Activated naive CD4-positive, alpha-beta T cell treated with anti-CD3 and anti-CD28 coated beads, Interleukin-2, amount 50 U/mL, for 24 hours (primary cell): ENCODE measurements around the gene CIRBP.
"Not testable (repeated sequence)": the region's sequence is repeated elsewhere in the genome, so short reads cannot be mapped to it uniquely, and the experiment has no call there.

Experiments
- H3K27ac Mint-ChIP-seq: one replicate; pipeline ENCODE4 v1.8.0; 2021; ENCODE audit warnings: mild to moderate bottlenecking, mixed read lengths
- H3K27me3 Mint-ChIP-seq: one replicate; pipeline ENCODE4 v1.8.0; 2021; ENCODE audit warnings: mixed read lengths
- H3K36me3 Mint-ChIP-seq: one replicate; pipeline ENCODE4 v1.8.0; 2021; ENCODE audit warnings: mixed read lengths
- H3K4me1 Mint-ChIP-seq: one replicate; pipeline ENCODE4 v1.8.0; 2021; ENCODE audit warnings: mixed read lengths
- H3K4me3 Mint-ChIP-seq: one replicate; pipeline ENCODE4 v1.8.0; 2021; ENCODE audit warnings: mild to moderate bottlenecking, mixed read lengths
- H3K9me3 Mint-ChIP-seq: one replicate; pipeline ENCODE4 v1.8.0; 2021; ENCODE audit warnings: mixed read lengths

CIRBP gene

GRCh38 chr19:1309977-1310852 is 41.1 kb downstream of the CIRBP start:
- no peaks in the 10 kb centered on the region for H3K9me3 Mint-ChIP-seq
- H3K4me1 Mint-ChIP-seq, result no peaks in the 10 kb centered on the region
- no peaks in the 10 kb centered on the region for H3K36me3 Mint-ChIP-seq
- no peaks in the 10 kb centered on the region for H3K27me3 Mint-ChIP-seq
- no peak overlapping the region for H3K27ac Mint-ChIP-seq
- H3K4me3 Mint-ChIP-seq, result no peak overlapping the region

DNA sequence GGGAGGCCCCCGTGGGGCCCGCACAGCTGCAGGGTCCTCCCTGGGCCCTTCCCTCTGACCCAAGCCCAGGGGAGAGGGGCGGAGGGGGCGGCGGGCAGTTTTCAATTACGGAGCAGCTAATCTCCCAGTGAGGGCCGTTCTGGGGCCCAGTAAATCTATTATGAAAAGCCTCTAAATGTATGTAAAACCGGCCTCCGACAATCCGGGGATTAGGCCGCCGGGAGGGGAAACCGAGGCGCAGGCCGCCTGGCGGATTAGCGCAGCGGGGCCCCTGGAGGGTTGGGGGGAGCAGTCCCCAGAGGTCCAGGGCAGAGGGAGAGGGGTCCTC is 41.7 kb downstream of the CIRBP start:
- Mint-ChIP-seq H3K36me3 (no peaks in the 10 kb centered on the region), H3K9me3 (no peaks in the 10 kb centered on the region)

DNA sequence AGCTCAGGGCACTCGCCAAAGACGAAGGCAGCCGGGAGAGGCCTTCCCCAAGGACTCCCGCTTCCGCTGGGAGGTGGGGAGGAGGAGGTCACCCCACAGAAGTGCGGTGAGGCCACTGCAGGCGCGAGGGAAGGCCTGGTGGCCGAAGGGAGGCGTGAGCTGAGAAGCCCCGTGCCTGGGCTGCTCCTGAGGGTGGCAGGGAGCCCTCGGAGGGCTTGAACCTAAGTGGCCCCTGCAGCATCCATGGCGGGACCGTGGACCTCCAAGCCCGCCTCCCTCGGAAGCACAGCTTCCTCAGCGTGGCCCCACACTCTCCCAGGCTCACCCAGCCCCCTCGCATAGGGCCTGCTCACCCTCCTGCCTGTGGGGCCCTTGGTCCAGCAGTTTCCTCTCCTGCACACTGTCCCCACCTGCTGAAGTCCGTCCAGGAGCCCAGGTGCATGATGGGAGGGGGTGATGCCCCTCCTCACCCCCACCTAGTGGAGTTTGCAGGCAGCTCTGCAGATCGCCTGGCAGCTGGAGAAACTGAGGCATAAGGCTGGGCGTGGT is 42.5 kb downstream of the CIRBP start:
- H3K36me3 Mint-ChIP-seq, result no peaks in the 10 kb centered on the region
- H3K27me3 Mint-ChIP-seq, result no peaks in the 10 kb centered on the region
- H3K9me3 Mint-ChIP-seq, result no peaks in the 10 kb centered on the region
- H3K27ac Mint-ChIP-seq, result no peak overlapping the region
- no peak overlapping the region for H3K4me3 Mint-ChIP-seq
- no peaks in the 10 kb centered on the region for H3K4me1 Mint-ChIP-seq

More for the DNA sequence above, 41.7 kb downstream of the CIRBP start:
- H3K27ac Mint-ChIP-seq, result no peak overlapping the region
- H3K4me1 Mint-ChIP-seq, result no peaks in the 10 kb centered on the region
- H3K27me3 Mint-ChIP-seq, result no peaks in the 10 kb centered on the region
- H3K4me3 Mint-ChIP-seq, result no peak overlapping the region

DNA sequence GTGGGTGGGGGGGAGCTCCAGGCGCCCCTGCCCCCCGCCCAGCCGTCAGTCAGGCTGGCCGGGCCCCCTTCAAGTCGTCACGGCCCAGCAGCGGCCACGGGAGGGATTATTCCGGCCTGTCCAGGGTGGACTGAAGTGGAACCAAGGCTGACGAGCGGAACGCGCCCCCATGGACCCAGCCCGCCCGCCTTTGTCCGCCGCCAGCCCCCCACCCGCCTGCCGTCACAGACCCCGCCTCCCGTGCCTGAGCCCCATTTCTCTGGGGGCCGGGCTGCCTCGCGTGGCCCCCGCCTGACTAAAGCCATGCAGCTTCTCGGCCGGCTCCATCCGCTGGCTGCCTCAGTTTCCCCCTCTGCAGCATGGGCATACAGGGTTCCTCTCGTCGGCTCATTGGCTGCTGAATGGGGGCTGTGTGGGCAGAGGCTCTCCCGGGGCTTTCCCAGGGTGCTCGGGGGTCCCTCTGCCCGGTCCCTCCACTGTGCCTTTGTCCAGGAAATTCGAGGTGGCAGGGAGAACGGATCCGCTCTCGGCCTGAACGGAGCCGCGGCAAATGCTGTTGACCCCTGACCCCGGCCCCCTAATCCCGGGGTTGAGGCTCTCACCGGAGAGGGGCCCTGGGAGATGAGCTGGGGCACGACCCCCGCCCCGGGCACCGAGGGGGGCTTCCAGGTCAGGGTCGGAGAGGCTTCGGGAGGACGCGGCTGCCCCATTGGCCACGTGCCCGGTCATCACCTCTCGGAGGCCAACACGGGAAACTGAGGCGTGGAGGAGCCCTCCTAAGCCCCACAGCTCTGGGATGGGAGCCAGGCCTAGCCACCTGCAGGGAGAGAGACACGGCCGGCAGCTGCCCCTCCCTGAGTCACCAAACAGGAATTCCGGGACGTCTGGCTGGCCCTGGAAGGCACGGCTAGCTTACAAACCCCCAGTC is 43.9 kb downstream of the CIRBP start:
- Mint-ChIP-seq H3K27me3 (peaks cover 9% of the 10 kb centered on the region), H3K4me3 (no peak overlapping the region), H3K9me3 (no peaks in the 10 kb centered on the region)

GRCh38 chr19:1313695-1314613 is 44.8 kb downstream of the CIRBP start:
- H3K4me1 Mint-ChIP-seq, result no peaks in the 10 kb centered on the region
- no peak overlapping the region for H3K4me3 Mint-ChIP-seq
- no peaks in the 10 kb centered on the region for H3K9me3 Mint-ChIP-seq
- no peak overlapping the region for H3K27ac Mint-ChIP-seq
- no peaks in the 10 kb centered on the region for H3K36me3 Mint-ChIP-seq
- peaks cover 11% of the 10 kb centered on the region for H3K27me3 Mint-ChIP-seq

More for the DNA sequence above, 43.9 kb downstream of the CIRBP start:
- H3K36me3 Mint-ChIP-seq, result no peaks in the 10 kb centered on the region
- no peaks in the 10 kb centered on the region for H3K4me1 Mint-ChIP-seq
- H3K27ac Mint-ChIP-seq, result no peak overlapping the region

DNA sequence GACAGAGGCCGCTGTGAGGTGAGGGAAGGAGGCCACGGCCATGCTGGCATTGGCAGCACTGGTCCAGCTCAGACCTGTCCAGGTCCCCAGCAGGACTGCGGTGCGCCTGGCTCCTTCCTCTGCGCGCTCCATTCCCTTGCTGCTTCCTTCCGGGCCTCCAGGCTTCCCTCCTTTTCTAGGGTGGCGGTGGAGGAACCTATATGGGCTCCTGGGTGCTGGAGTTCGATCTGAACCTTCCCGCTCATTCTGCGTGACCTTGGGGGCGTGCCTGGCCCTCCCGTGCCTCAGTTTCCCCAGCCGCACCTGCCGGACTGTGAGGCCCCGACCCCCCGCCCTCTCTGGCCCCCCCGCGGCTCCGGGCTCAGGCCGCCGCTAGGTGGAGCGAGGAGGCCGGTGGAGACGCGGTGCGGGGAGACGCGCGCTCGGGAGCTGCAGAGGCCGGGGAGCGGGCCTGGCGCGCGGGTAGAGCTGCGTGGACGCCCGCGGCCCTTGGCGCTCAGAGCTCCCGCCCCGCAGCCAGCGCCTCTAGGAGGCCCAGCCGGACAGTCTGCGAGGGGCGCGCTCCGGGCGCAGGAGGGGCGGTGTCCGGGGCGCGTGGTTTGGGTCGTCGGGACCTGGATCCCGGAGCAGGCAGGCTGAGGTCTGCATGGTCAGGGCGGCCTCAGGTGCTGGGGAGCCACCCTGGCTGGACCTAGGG is 46.5 kb downstream of the CIRBP start:
- H3K36me3 Mint-ChIP-seq, result no peaks in the 10 kb centered on the region
- H3K27me3 Mint-ChIP-seq, result peaks cover 13% of the 10 kb centered on the region
- no peaks in the 10 kb centered on the region for H3K4me1 Mint-ChIP-seq
- H3K27ac Mint-ChIP-seq, result no peak overlapping the region
- no peaks in the 10 kb centered on the region for H3K9me3 Mint-ChIP-seq
- H3K4me3 Mint-ChIP-seq, result no peak overlapping the region

DNA sequence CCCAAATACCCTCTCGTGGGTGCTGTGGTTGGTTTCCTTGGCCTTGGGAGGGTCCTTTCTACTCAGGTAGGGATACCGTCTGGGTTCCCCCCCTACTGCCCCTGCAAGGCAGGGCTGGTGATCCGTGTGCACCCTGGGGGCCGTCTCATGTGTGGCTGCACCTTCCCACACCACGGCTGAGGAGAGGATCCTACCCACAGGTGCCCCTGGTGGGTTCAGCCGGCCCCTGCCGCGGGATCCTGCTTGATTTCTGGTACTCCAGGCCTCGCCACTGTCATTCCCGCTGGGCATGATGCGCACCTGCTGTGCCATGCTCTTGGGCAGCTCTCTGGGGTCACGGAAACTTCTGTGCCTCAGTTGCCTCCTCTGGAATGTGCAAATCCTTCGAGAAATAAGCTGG is 47.3 kb downstream of the CIRBP start:
- Mint-ChIP-seq H3K9me3 (no peaks in the 10 kb centered on the region), H3K27me3 (peaks cover 16% of the 10 kb centered on the region), H3K4me3 (no peak overlapping the region), H3K36me3 (no peaks in the 10 kb centered on the region), H3K27ac (no peak overlapping the region), H3K4me1 (no peaks in the 10 kb centered on the region)

- no peaks in the 10 kb centered on the region for H3K4me1 Mint-ChIP-seq
- no peak overlapping the region for H3K27ac Mint-ChIP-seq
- H3K4me3 Mint-ChIP-seq, result no peak overlapping the region
- H3K27me3 Mint-ChIP-seq, result peaks cover 16% of the 10 kb centered on the region
- no peaks in the 10 kb centered on the region for H3K9me3 Mint-ChIP-seq
- H3K36me3 Mint-ChIP-seq, result no peaks in the 10 kb centered on the region
Measured at GRCh38 chr19:1317274-1318003, 48.3 kb downstream of the CIRBP start.

DNA sequence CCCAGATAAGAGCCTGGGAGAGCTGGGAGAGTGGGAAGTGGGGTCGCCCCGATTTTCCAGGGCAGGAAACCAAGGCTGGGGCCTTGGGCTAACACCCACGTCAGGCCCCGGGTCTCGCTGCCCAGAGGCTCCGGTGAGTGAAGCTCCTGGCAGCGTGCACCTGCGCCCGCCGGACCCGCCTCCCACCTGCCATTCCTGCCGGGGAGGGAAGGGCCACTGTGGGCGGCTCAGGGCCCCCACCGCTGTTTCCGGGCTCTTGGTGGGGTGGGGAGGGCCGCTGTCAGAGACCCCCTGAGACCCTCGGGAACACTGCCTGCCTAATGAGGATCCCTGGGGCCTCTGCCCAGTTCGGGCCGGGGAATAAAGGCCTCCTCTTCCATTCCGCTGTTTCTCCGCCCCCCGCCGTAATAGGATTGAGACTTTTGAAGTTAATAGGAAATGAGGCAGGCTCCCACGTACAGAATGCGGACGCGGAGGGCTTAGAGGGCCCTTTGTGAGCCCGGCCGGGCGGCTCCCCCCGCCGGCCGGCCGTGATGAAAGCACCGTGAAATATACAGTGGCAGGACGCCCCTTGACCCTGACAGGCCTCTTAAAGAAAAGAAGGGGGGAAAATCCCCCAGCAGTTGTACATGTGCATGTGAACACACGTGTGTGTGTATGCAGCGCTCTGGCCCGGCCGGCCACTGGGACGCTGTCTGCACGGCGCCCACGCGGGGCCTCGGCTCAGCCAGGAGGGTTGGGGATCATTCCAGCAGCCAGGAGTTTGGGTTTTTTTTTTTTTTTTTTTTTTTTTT is 49.7 kb downstream of the CIRBP start:
- peaks cover 22% of the 10 kb centered on the region for H3K27me3 Mint-ChIP-seq
- no peak overlapping the region for H3K27ac Mint-ChIP-seq
- no peak overlapping the region for H3K4me3 Mint-ChIP-seq
- peaks cover 1% of the 10 kb centered on the region for H3K36me3 Mint-ChIP-seq
- H3K9me3 Mint-ChIP-seq, result no peaks in the 10 kb centered on the region
- H3K4me1 Mint-ChIP-seq, result peaks cover 5% of the 10 kb centered on the region

DNA sequence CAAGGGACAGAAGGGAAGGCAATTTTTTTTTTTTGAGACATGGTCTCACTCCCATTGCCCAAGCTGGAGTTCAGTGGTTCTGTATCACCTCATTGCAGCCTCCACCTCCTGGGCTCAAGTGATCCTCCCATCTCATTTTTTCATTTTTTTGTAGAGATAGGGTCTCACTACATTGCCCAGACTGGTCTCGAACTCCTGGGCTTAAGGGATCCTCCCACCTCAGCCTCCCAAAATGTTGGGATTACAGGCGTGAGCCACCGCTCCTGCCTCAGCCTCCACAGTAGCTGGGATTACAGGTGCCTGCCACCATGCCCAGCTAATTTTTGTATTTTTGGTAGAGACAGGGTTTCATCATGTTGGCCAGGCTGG is 51.1 kb downstream of the CIRBP start:
- not testable (repeated sequence) for H3K4me3 Mint-ChIP-seq, H3K4me1 Mint-ChIP-seq, H3K9me3 Mint-ChIP-seq, H3K27ac Mint-ChIP-seq, H3K36me3 Mint-ChIP-seq
- peaks cover 30% of the 10 kb centered on the region for H3K27me3 Mint-ChIP-seq

GRCh38 chr19:1321539-1321938 is 52.4 kb downstream of the CIRBP start:
- peaks cover 1% of the 10 kb centered on the region for H3K36me3 Mint-ChIP-seq
- H3K27me3 Mint-ChIP-seq, result peaks cover 33% of the 10 kb centered on the region
- no peaks in the 10 kb centered on the region for H3K9me3 Mint-ChIP-seq
- H3K27ac Mint-ChIP-seq, result no peak overlapping the region
- no peak overlapping the region for H3K4me3 Mint-ChIP-seq
- peaks cover 10% of the 10 kb centered on the region for H3K4me1 Mint-ChIP-seq

- no peak overlapping the region for H3K27ac Mint-ChIP-seq
Measured at GRCh38 chr19:1322198-1322981, 53.3 kb downstream of the CIRBP start.

GRCh38 chr19:1324249-1324805 is 55.2 kb downstream of the CIRBP start:
- H3K9me3 Mint-ChIP-seq, result no peaks in the 10 kb centered on the region
- no peak overlapping the region for H3K27ac Mint-ChIP-seq
- H3K4me1 Mint-ChIP-seq, result peaks cover 10% of the 10 kb centered on the region
- H3K36me3 Mint-ChIP-seq, result peaks cover 1% of the 10 kb centered on the region
- H3K4me3 Mint-ChIP-seq, result peak overlapping the region; percentile 23
- peaks cover 21% of the 10 kb centered on the region for H3K27me3 Mint-ChIP-seq

More at GRCh38 chr19:1322198-1322981, 53.3 kb downstream of the CIRBP start:
- Mint-ChIP-seq H3K27me3 (peaks cover 30% of the 10 kb centered on the region), H3K4me1 (peaks cover 10% of the 10 kb centered on the region), H3K4me3 (no peak overlapping the region), H3K36me3 (peaks cover 1% of the 10 kb centered on the region), H3K9me3 (no peaks in the 10 kb centered on the region)
